GM12878 (cell line): Measurements from ENCODE around the gene PPM1E. TPM values are rescaled to one million over a fixed set of nuclear protein-coding genes. Genes with fewer than 3 reads are reported as not detected.

Experiments
- ATAC-seq: fragments of 200-7000 bp; cut with Tn5 transposase; 3 replicates; pipeline ENCODE4 v1.9.1; 2020; ENCODE audit warnings: mild to moderate bottlenecking, moderate library complexity
- BruUV-seq: library from RNA; stranded (reverse); fragments of 400-500 nt; replicated peaks from 2 replicates; lab custom pipeline; 2021; lab: Mats Ljungman, UMichigan
- CTCF ChIA-PET: fragments of 300-600 bp; sonication (Branson Sonifier 250); formaldehyde crosslinking; extraction: SDS; loops from one replicate; lab custom pipeline; 2021; ENCODE audit warnings: inconsistent platforms; lab: Yijun Ruan, JAX
- POLR2A ChIA-PET: fragments of 350-600 bp; formaldehyde crosslinking; extraction: SDS; loops from one replicate; lab custom pipeline; 2021; ENCODE audit warnings: inconsistent platforms; lab: Charles Lee
- RAD21 ChIA-PET: fragments of 300-600 bp; sonication (Branson Sonifier 250); formaldehyde crosslinking; loops from one replicate; lab custom pipeline; 2023; ENCODE audit warnings: antibody characterized with exemption; ENCODE audit not compliant: unreplicated experiment; lab: Charles Lee
- SMC1A ChIA-PET: fragments of 300-600 bp; sonication (Branson Sonifier 250); formaldehyde crosslinking; loops from one replicate; lab custom pipeline; 2023; ENCODE audit not compliant: unreplicated experiment, uncharacterized antibody; lab: Charles Lee
- DNase-seq: peaks from one replicate; pipeline ENCODE4 v3.0.0-alpha.2; 2011; ENCODE audit warnings: low read depth, low spot score
- FAIRE-seq: peaks from 3 replicates; lab custom pipeline; 2011; peaks lifted over from hg19 to GRCh38; lab: Jason Lieb, UNC
- H2AFZ ChIP-seq: 2 replicates; pipeline ENCODE4 v1.6.0; 2011; ENCODE audit warnings: low read depth, low read length, control low read depth; ENCODE audit not compliant: control insufficient read depth
- H3K27ac ChIP-seq: 2 replicates; pipeline ENCODE4 v1.5.1; 2011; ENCODE audit warnings: control low read depth; ENCODE audit not compliant: control insufficient read depth, insufficient read depth
- H3K27me3 ChIP-seq, 2 experiments: replicated peaks in 1 of 2; 2 replicates each; pipeline versions ENCODE4 v1.6.0 to v1.6.1; 2011; ENCODE audit warnings: low read length in 1 of 2; ENCODE audit not compliant: control insufficient read depth in 2 of 2, insufficient read depth in 2 of 2
- H3K36me3 ChIP-seq, 2 experiments: 2 replicates each; pipeline ENCODE4 v1.5.1; 2011; ENCODE audit warnings: low read length in 1 of 2; ENCODE audit not compliant: control insufficient read depth in 2 of 2, insufficient read depth in 2 of 2
- H3K4me1 ChIP-seq: 2 replicates; pipeline ENCODE4 v1.6.1; 2011; ENCODE audit warnings: mild to moderate bottlenecking, low read length, moderate library complexity, mixed read lengths; ENCODE audit not compliant: control insufficient read depth, insufficient read depth
- H3K4me2 ChIP-seq: 2 replicates; pipeline ENCODE4 v1.6.0; 2011; ENCODE audit warnings: control low read depth; ENCODE audit not compliant: control insufficient read depth, insufficient read depth
- H3K4me3 ChIP-seq: fragments of 200-600 bp; sonication (generic); 2 replicates; pipeline ENCODE4 v1.5.1; 2016
- H3K79me2 ChIP-seq: 2 replicates; pipeline ENCODE4 v1.6.0; 2011; ENCODE audit warnings: low read length; ENCODE audit not compliant: control insufficient read depth, insufficient read depth
- H3K9ac ChIP-seq: 2 replicates; pipeline ENCODE4 v1.8.0; 2011; ENCODE audit warnings: low read length, control low read depth, mixed read lengths; ENCODE audit not compliant: control insufficient read depth, insufficient read depth
- H3K9me3 ChIP-seq: replicated peaks from 3 replicates; pipeline ENCODE4 v1.5.1; 2011; ENCODE audit warnings: mild to moderate bottlenecking, low read length; ENCODE audit not compliant: control insufficient read depth, insufficient read depth
- H4K20me1 ChIP-seq: 2 replicates; pipeline ENCODE4 v1.6.0; 2011; ENCODE audit not compliant: control insufficient read depth, insufficient read depth
- BHLHE40 ChIP-seq, 2 experiments: fragments of 450-650 bp in 1 of 2; IDR thresholded peaks; 2 replicates each; pipeline ENCODE4 v1.6.1; 2011 to 2017; ENCODE audit warnings: low read depth in 2 of 2, borderline replicate concordance in 1 of 2, improper control_type of control experiment in 1 of 2, low read length in 1 of 2, mild to moderate bottlenecking in 1 of 2
- CREB1 ChIP-seq: IDR thresholded peaks from 2 replicates; pipeline ENCODE4 v1.6.1; 2012; ENCODE audit warnings: low read depth, mild to moderate bottlenecking, inconsistent platforms
- FOXK2 ChIP-seq: fragments of 450-650 bp; IDR thresholded peaks from 2 replicates; pipeline ENCODE4 v1.6.1; 2017; ENCODE audit warnings: mild to moderate bottlenecking, moderate library complexity
- FOXM1 ChIP-seq: IDR thresholded peaks from 2 replicates; pipeline ENCODE4 v1.6.1; 2012; ENCODE audit warnings: low read depth, mild to moderate bottlenecking, inconsistent platforms, low read length, moderate library complexity
- IKZF1 ChIP-seq: fragments of 450-650 bp; conservative IDR thresholded peaks from 2 replicates; pipeline ENCODE4 v1.6.1; 2017; ENCODE audit warnings: antibody characterized with exemption, mild to moderate bottlenecking
- KAT2A ChIP-seq: conservative IDR thresholded peaks from 2 replicates; pipeline ENCODE4 v1.6.1; 2011; ENCODE audit warnings: low read depth, low read length; ENCODE audit not compliant: control insufficient read depth
- MEF2A ChIP-seq: IDR thresholded peaks from 2 replicates; pipeline ENCODE4 v1.6.1; 2011; ENCODE audit warnings: low read depth, mild to moderate bottlenecking, low read length, moderate library complexity; ENCODE audit not compliant: insufficient read depth
- NBN ChIP-seq: fragments of 450-650 bp; IDR thresholded peaks from 2 replicates; pipeline ENCODE4 v1.6.1; 2016
- NFYA ChIP-seq: IDR thresholded peaks from 2 replicates; pipeline ENCODE4 v1.6.1; 2011; ENCODE audit warnings: low read depth, mild to moderate bottlenecking, low read length, improper control_type of control experiment, borderline replicate concordance
- NFYB ChIP-seq: IDR thresholded peaks from 2 replicates; pipeline ENCODE4 v1.6.1; 2011; ENCODE audit warnings: low read depth, mild to moderate bottlenecking, low read length, improper control_type of control experiment, moderate library complexity; ENCODE audit not compliant: insufficient read depth
- POLR2AphosphoS5 ChIP-seq: IDR thresholded peaks from 2 replicates; pipeline ENCODE4 v1.6.1; 2011; ENCODE audit warnings: mild to moderate bottlenecking, low read length, inconsistent platforms
- RAD51 ChIP-seq: fragments of 450-650 bp; IDR thresholded peaks from 2 replicates; pipeline ENCODE4 v1.6.1; 2016; ENCODE audit warnings: moderate library complexity, mild to moderate bottlenecking, inconsistent platforms
- SMAD5 ChIP-seq: IDR thresholded peaks from 2 replicates; pipeline ENCODE4 v1.6.1; 2016; ENCODE audit warnings: antibody characterized with exemption, low read depth
- STAT1 ChIP-seq: fragments of 450-650 bp; conservative IDR thresholded peaks from 2 replicates; pipeline ENCODE4 v1.6.1; 2014; ENCODE audit warnings: antibody characterized with exemption, mild to moderate bottlenecking
- TBL1XR1 ChIP-seq: IDR thresholded peaks from 2 replicates; pipeline ENCODE4 v1.6.1; 2012; ENCODE audit warnings: low read depth, low read length, improper control_type of control experiment
- ZBED1 ChIP-seq: IDR thresholded peaks from 2 replicates; pipeline ENCODE4 v1.6.1; 2016; ENCODE audit warnings: borderline replicate concordance
- ZNF207 ChIP-seq: fragments of 450-650 bp; IDR thresholded peaks from 2 replicates; pipeline ENCODE4 v1.6.1; 2014; ENCODE audit warnings: antibody characterized with exemption, mild to moderate bottlenecking, borderline replicate concordance
- WGBS: methylation state at CpG from one replicate; pipeline ENCODE4 v1.1.6; 2016; ENCODE audit warnings: low lambda C conversion rate; ENCODE audit not compliant: insufficient replicate concordance, insufficient coverage; ENCODE audit errors: missing lambda C conversion rate; 5-methylcytosine and 5-hydroxymethylcytosine counted together
- in situ Hi-C: fragments of 300-500 bp; cut with MboI; formaldehyde crosslinking; loops from 9 replicates; pipeline ENCODE4 v1.14.3; 2018; ENCODE audit warnings: mixed read lengths
- intact Hi-C: fragments of 100-400 bp; cut with micrococcal nuclease; formaldehyde crosslinking; loops from one replicate; pipeline ENCODE4 v1.14.2; 2022; ENCODE audit not compliant: unreplicated experiment
- polyA plus RNA-seq, 11 experiments: library from polyadenylated mRNA; depleted of rRNA in 4 of 11; unstranded in 6 of 11; stranded (reverse) in 5 of 11; fragments of >200 nt; fragmentation: Nextera tagmentation in 4 of 11; fragmentation: Illumina TruSeq in 1 of 11; extraction: Ambion mirVana in 4 of 11; extraction: Trizol in 1 of 11; gene quantifications; 1 replicate in 1 of 11; 2 replicates in 10 of 11; pipeline versions ENCODE4 v1.2.1 to v1.2.3, GENCODE V29; 2011 to 2016; ENCODE audit warnings: inconsistent platforms in 2 of 11, missing spikeins in 2 of 11, low read depth in 1 of 11
- total RNA-seq, 4 experiments: library from RNA; depleted of rRNA in 3 of 4; stranded (reverse); fragments of >200 nt in 3 of 4; fragmentation: Illumina TruSeq in 1 of 4; extraction: Trizol in 1 of 4; gene quantifications; 2 replicates each; pipeline versions ENCODE4 v1.2.1 to v1.2.3, GENCODE V29; 2013 to 2021
- TF ChIP-seq, protein P1 (sequence below): fragments of 450-650 bp; IDR thresholded peaks from 2 replicates; pipeline ENCODE4 v1.6.1; 2017; ENCODE audit warnings: mild to moderate bottlenecking
- TF ChIP-seq, protein P2 (sequence below): IDR thresholded peaks from 2 replicates; pipeline ENCODE4 v1.6.1; 2012; ENCODE audit warnings: low read depth, low read length, improper control_type of control experiment

Gene PPM1E
- total and polyA plus RNA-seq, 10 of the 15 experiments (the other 5 are each of a cell fraction or from before 2014, with no cell fraction given) = 0.07 to 0.28 (median 0.16) TPM

DNA sequence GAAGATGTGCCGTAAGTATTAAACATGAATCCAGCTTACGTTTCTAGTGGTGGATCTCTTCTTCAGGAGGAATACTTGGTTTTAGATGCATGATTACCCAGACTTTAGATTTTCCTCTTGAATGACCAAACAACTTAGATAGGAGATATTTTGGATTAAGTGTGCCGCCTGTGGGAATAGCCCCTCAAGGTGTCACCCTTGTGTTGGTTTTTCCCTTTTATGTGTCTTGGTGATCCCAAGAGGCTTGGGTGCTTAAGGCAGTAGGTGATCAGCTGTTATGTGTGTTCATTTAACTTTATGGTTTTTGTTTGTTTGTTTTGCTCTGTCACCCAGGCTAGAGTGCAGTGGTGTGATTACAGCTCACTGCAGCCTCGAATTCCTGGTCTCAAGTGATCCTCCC is 115.1 kb downstream of the PPM1E start:
- TF ChIP-seq FOXM1 (no peak), MEF2A (no peak), POLR2AphosphoS5 (no peak), CREB1 (no peak), STAT1 (no peak), SMAD5 (no peak), FOXK2 (no peak), BHLHE40 (IDR thresholded peaks at IDR 0.05; ENCODE audit: borderline replicate concordance in 1 of 2, low read depth in 2 of 2, low read length in 1 of 2) (no peak), TBL1XR1 (no peak), ZNF207 (no peak), NFYA (no peak), ZBED1 (no peak), KAT2A (no peak), NBN (no peak), NFYB (no peak), RAD51 (no peak), IKZF1 (no peak)
- TF ChIP-seq, protein P1, sequence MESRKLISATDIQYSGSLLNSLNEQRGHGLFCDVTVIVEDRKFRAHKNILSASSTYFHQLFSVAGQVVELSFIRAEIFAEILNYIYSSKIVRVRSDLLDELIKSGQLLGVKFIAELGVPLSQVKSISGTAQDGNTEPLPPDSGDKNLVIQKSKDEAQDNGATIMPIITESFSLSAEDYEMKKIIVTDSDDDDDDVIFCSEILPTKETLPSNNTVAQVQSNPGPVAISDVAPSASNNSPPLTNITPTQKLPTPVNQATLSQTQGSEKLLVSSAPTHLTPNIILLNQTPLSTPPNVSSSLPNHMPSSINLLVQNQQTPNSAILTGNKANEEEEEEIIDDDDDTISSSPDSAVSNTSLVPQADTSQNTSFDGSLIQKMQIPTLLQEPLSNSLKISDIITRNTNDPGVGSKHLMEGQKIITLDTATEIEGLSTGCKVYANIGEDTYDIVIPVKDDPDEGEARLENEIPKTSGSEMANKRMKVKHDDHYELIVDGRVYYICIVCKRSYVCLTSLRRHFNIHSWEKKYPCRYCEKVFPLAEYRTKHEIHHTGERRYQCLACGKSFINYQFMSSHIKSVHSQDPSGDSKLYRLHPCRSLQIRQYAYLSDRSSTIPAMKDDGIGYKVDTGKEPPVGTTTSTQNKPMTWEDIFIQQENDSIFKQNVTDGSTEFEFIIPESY = no peak
- TF ChIP-seq, protein P2, sequence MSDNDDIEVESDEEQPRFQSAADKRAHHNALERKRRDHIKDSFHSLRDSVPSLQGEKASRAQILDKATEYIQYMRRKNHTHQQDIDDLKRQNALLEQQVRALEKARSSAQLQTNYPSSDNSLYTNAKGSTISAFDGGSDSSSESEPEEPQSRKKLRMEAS = no peak
- CTCF ChIA-PET = interaction anchor here (1.4 kb wide), 3 partner anchors 49 to 134 kb away, joined by 3 to 5 read pairs (median 3); no protein-coding TSS in a partner anchor
- in situ Hi-C loops = no loop called here

More for the DNA sequence above, 115.1 kb downstream of the PPM1E start:
- WGBS = 38% methylated on average over 4 of the region's 4 CpGs
- Histone ChIP-seq H3K4me3 (no peak overlapping the region), H3K79me2 (no peaks in the 10 kb centered on the region), H3K9me3 (no peaks in the 10 kb centered on the region), H3K36me3 (no peaks in the 10 kb centered on the region), H4K20me1 (no peaks in the 10 kb centered on the region), H2AFZ (no peak overlapping the region), H3K9ac (no peak overlapping the region), H3K4me2 (no peak overlapping the region), H3K4me1 (no peaks in the 10 kb centered on the region), H3K27me3 (no peaks in the 10 kb centered on the region), H3K27ac (no peak overlapping the region)
- FAIRE-seq (no peak), DNase-seq (no peak), ATAC-seq (no peak)
- no TSS peak for BruUV-seq
- SMC1A ChIA-PET = interaction anchor here (0.9 to 1.2 kb wide), 3 partner anchors 9 to 30 kb away, joined by 3 read pairs; no protein-coding TSS in a partner anchor
- POLR2A ChIA-PET = no interaction called here
- intact Hi-C loops = no loop called here
- RAD21 ChIA-PET = no interaction called here
